HepG2 (cell line): Measurements from ENCODE around the gene CEP20. TPM values are rescaled to one million over a fixed set of nuclear protein-coding genes. Genes with fewer than 3 reads are reported as not detected.

ENCODE experiments used
- ARHGAP35 ChIP-seq: sonication (generic); formaldehyde crosslinking; IDR thresholded peaks from 2 replicates; pipeline ENCODE4 v1.9.0; 2022; ENCODE audit warnings: mild to moderate bottlenecking, inconsistent platforms, moderate library complexity, missing genetic modification reagents, borderline replicate concordance
- GFI1 ChIP-seq: sonication (generic); formaldehyde crosslinking; IDR thresholded peaks from 2 replicates; pipeline ENCODE4 v1.5.0; 2020; ENCODE audit warnings: missing genetic modification reagents, mild to moderate bottlenecking, borderline replicate concordance
- LCORL ChIP-seq, 2 experiments: fragments of 450-650 bp in 1 of 2; sonication (generic) in 1 of 2; formaldehyde crosslinking in 1 of 2; IDR thresholded peaks; 2 replicates each; pipeline versions ENCODE4 v1.5.0 to v1.6.1; 2017 to 2020; ENCODE audit warnings: antibody characterized with exemption in 1 of 2, missing genetic modification reagents in 1 of 2
- MAFF ChIP-seq: IDR thresholded peaks from 2 replicates; pipeline ENCODE4 v1.6.1; 2011; ENCODE audit warnings: low read depth, low read length, improper control_type of control experiment
- MAX ChIP-seq: IDR thresholded peaks from 2 replicates; pipeline ENCODE4 v1.6.1; 2012; ENCODE audit warnings: inconsistent platforms
- NFKB2 ChIP-seq: sonication (generic); formaldehyde crosslinking; IDR thresholded peaks from 2 replicates; pipeline ENCODE4 v1.4.0; 2020; ENCODE audit warnings: missing genetic modification reagents, borderline replicate concordance
- PTBP1 ChIP-seq: fragments of 200-400 bp; formaldehyde crosslinking; IDR thresholded peaks from 2 replicates; pipeline ENCODE4 v1.6.1; 2018; ENCODE audit warnings: low read length, low read depth; ENCODE audit not compliant: poor library complexity, severe bottlenecking
- RARA ChIP-seq: IDR thresholded peaks from 2 replicates; pipeline ENCODE4 v1.6.1; 2016; ENCODE audit warnings: missing genetic modification reagents, missing compliant biosample characterization
- TSC22D2 ChIP-seq: sonication (generic); formaldehyde crosslinking; IDR thresholded peaks from 2 replicates; pipeline ENCODE4 v1.5.1; 2020; ENCODE audit warnings: missing genetic modification reagents, mild to moderate bottlenecking, borderline replicate concordance
- ZBTB33 ChIP-seq: sonication (generic); formaldehyde crosslinking; IDR thresholded peaks from 2 replicates; pipeline ENCODE4 v1.4.0; 2020; ENCODE audit warnings: missing genetic modification reagents
- ZNF136 ChIP-seq: sonication (generic); formaldehyde crosslinking; IDR thresholded peaks from 2 replicates; pipeline ENCODE4 v1.8.1; 2022; ENCODE audit warnings: low read depth, mild to moderate bottlenecking, moderate library complexity, missing genetic modification reagents
- ZNF160 ChIP-seq: sonication (generic); formaldehyde crosslinking; IDR thresholded peaks from 2 replicates; pipeline ENCODE4 v1.8.0; 2022; ENCODE audit warnings: mild to moderate bottlenecking, inconsistent platforms, missing genetic modification reagents
- ZNF335 ChIP-seq: sonication (generic); formaldehyde crosslinking; IDR thresholded peaks from 2 replicates; pipeline ENCODE4 v1.4.0; 2020; ENCODE audit warnings: missing genetic modification reagents
- ZNF350 ChIP-seq: sonication (generic); formaldehyde crosslinking; IDR thresholded peaks from 2 replicates; pipeline ENCODE4 v1.4.0; 2020; ENCODE audit warnings: mild to moderate bottlenecking, low read depth, missing genetic modification reagents, borderline replicate concordance
- ZNF430 ChIP-seq: sonication (generic); formaldehyde crosslinking; IDR thresholded peaks from 2 replicates; pipeline ENCODE4 v1.9.0; 2021; ENCODE audit warnings: mild to moderate bottlenecking, missing genetic modification reagents
- ZNF546 ChIP-seq: sonication (generic); formaldehyde crosslinking; conservative IDR thresholded peaks from 2 replicates; pipeline ENCODE4 v1.8.1; 2023; ENCODE audit warnings: mild to moderate bottlenecking, missing genetic modification reagents
- ZNF574 ChIP-seq: sonication (generic); formaldehyde crosslinking; IDR thresholded peaks from 2 replicates; pipeline ENCODE4 v1.4.0; 2020; ENCODE audit warnings: missing genetic modification reagents
- ZNF577 ChIP-seq: sonication (generic); formaldehyde crosslinking; IDR thresholded peaks from 2 replicates; pipeline ENCODE4 v1.4.0; 2020; ENCODE audit warnings: mild to moderate bottlenecking, low read depth, missing genetic modification reagents, borderline replicate concordance
- ZNF850 ChIP-seq: sonication (generic); formaldehyde crosslinking; conservative IDR thresholded peaks from 2 replicates; pipeline ENCODE4 v1.9.0; 2021; ENCODE audit warnings: mild to moderate bottlenecking, missing genetic modification reagents
- polyA plus RNA-seq, 8 experiments: library from polyadenylated mRNA; depleted of rRNA in 3 of 8; stranded (reverse) in 7 of 8; unstranded in 1 of 8; fragments of >200 nt; fragmentation: Illumina TruSeq in 4 of 8; extraction: Trizol in 4 of 8; gene quantifications; 2 replicates each; pipeline versions ENCODE4 v1.2.1 to v1.2.3, GENCODE V29; 2011 to 2016; ENCODE audit warnings: low read depth in 4 of 8, missing spikeins in 1 of 8, mixed read lengths in 1 of 8; ENCODE audit not compliant: insufficient read depth in 1 of 8
- total RNA-seq, 5 experiments: library from RNA; depleted of rRNA; stranded (reverse); fragments of >200 nt; fragmentation: Illumina TruSeq; extraction: Trizol; gene quantifications; 2 replicates each; pipeline ENCODE4 v1.2.3, GENCODE V29; 2016; ENCODE audit warnings: low read depth in 1 of 5
- TF ChIP-seq, protein P1 (sequence below): sonication (generic); formaldehyde crosslinking; IDR thresholded peaks from 2 replicates; pipeline ENCODE4 v1.4.0; 2020; ENCODE audit warnings: missing genetic modification reagents, mild to moderate bottlenecking, borderline replicate concordance

The CEP20 gene
- total and polyA plus RNA-seq, 2 of the 13 experiments (the other 11 are each of a cell fraction or from before 2014, with no cell fraction given) = 53.0 to 54.1 TPM

DNA sequence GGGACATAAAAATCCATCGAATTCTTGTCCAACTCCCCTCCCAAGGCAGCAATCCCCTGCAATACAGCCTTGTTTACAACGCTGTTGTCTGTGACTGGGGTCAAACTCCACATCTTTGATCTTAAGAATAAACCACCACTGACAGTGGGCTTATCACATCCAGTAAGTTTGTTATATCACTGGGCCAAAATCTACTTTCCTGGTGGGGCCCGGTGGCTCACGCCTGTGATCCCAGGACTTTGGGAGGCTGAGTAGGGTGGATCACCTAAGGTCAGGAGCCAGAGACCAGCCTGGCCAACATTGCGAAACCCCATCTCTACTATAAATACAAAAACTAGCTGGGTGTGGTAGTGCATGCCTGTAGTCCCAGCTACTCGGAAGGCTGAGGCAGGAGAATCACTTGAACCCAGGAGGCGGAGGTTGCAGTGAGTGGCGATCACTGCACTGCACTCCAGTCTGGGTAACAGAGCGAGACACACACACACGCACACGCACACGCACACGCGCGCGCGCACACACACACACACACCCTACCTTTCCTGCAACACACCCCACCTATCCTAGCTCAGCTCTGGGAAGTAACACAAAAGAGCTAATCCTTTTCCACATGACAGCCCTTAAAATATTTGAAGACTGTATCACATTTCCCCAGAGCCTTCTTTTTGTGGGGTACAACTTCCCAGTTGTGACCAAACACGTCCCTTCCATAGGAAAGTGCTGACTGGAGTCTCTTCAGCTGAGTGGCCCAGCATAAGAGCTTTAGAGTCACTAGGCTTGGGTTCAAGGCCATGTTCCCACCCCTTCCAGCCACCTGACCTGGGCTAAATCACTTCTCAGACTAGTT is 40.1 kb upstream of the CEP20 start (continued):
- TF ChIP-seq, protein P1, sequence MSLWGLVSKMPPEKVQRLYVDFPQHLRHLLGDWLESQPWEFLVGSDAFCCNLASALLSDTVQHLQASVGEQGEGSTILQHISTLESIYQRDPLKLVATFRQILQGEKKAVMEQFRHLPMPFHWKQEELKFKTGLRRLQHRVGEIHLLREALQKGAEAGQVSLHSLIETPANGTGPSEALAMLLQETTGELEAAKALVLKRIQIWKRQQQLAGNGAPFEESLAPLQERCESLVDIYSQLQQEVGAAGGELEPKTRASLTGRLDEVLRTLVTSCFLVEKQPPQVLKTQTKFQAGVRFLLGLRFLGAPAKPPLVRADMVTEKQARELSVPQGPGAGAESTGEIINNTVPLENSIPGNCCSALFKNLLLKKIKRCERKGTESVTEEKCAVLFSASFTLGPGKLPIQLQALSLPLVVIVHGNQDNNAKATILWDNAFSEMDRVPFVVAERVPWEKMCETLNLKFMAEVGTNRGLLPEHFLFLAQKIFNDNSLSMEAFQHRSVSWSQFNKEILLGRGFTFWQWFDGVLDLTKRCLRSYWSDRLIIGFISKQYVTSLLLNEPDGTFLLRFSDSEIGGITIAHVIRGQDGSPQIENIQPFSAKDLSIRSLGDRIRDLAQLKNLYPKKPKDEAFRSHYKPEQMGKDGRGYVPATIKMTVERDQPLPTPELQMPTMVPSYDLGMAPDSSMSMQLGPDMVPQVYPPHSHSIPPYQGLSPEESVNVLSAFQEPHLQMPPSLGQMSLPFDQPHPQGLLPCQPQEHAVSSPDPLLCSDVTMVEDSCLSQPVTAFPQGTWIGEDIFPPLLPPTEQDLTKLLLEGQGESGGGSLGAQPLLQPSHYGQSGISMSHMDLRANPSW (CRISPR knock-in tag) = no peak
- TF ChIP-seq PTBP1 (no peak), ZNF136 (no peak), NFKB2 (CRISPR knock-in tag) (no peak), ZNF430 (CRISPR knock-in tag) (0 out of 2 replicates have a peak, but pooled peaks have one; percentile 28), ZBTB33 (CRISPR knock-in tag) (no peak), ZNF546 (CRISPR knock-in tag) (no peak), ZNF160 (CRISPR knock-in tag) (peak; percentile 68; the same call in 1 of the 2 replicates), ZNF350 (CRISPR knock-in tag) (no peak), MAFF (peak; percentile 64), MAX (no peak), LCORL (IDR thresholded peaks at IDR 0.05) (no peak), LCORL (CRISPR knock-in tag; IDR thresholded peaks at IDR 0.05) (no peak), ZNF577 (CRISPR knock-in tag) (no peak), ZNF574 (CRISPR knock-in tag) (no peak), ZNF850 (no peak), ZNF335 (no peak), TSC22D2 (CRISPR knock-in tag) (no peak), GFI1 (CRISPR knock-in tag) (no peak), RARA (CRISPR knock-in tag) (peak; percentile 72), ARHGAP35 (CRISPR knock-in tag) (no peak)
